Naive thymus-derived CD4-positive, alpha-beta T cell (primary cell): ENCODE data around the gene BOLA2B. TPM values are rescaled to one million over a fixed set of nuclear protein-coding genes. Genes with fewer than 3 reads are reported as not detected.

ENCODE experiments used
- ATAC-seq: fragments of 150-1000 bp; cut with Tn5 transposase; 2 replicates; pipeline ENCODE4 v1.10.0; 2021; ENCODE audit warnings: mild to moderate bottlenecking, moderate library complexity
- CTCF ChIA-PET: fragments of 350-600 bp; sonication (Branson Sonifier 250); formaldehyde crosslinking; loops from one replicate; lab custom pipeline; 2021; ENCODE audit warnings: antibody characterized with exemption; lab: Charles Lee
- POLR2A ChIA-PET: fragments of 350-600 bp; sonication (Branson Sonifier 250); formaldehyde crosslinking; loops from one replicate; lab custom pipeline; 2021; ENCODE audit warnings: antibody characterized with exemption, inconsistent platforms; lab: Charles Lee
- DNase-seq, 9 donors: peaks; one replicate each; pipeline versions ENCODE4 v3.0.0 to v3.0.0-alpha.2; 2020 to 2022; ENCODE audit warnings: mixed read lengths in 1 of 9
- H3K27ac ChIP-seq: one replicate; pipeline ENCODE4 v1.7.0; 2013; ENCODE audit warnings: mild to moderate bottlenecking, low read depth, low read length, moderate library complexity
- H3K27me3 ChIP-seq, 2 donors: one replicate each; pipeline ENCODE4 v1.7.0; 2013; ENCODE audit warnings: low read length in 2 of 2, mild to moderate bottlenecking in 2 of 2, moderate library complexity in 2 of 2; ENCODE audit not compliant: control insufficient read depth in 2 of 2, insufficient read depth in 2 of 2
- H3K36me3 ChIP-seq, 3 experiments: 1 replicate in 2 of 3; 2 replicates in 1 of 3; pipeline ENCODE4 v1.7.0; 2013; ENCODE audit warnings: low read length in 3 of 3, mild to moderate bottlenecking in 3 of 3, moderate library complexity in 1 of 3; ENCODE audit not compliant: insufficient read depth in 3 of 3, control insufficient read depth in 2 of 3
- H3K4me1 ChIP-seq, 2 donors: one replicate each; pipeline ENCODE4 v1.7.0; 2013; ENCODE audit warnings: low read length in 2 of 2, mild to moderate bottlenecking in 2 of 2, moderate library complexity in 1 of 2; ENCODE audit not compliant: control insufficient read depth in 2 of 2, insufficient read depth in 2 of 2
- H3K4me3 ChIP-seq: 2 replicates; pipeline ENCODE4 v1.7.0; 2013; ENCODE audit warnings: mild to moderate bottlenecking, low read length
- H3K9me3 ChIP-seq, 3 experiments: 1 replicate in 2 of 3; 2 replicates in 1 of 3; pipeline ENCODE4 v1.7.0; 2013; ENCODE audit warnings: low read length in 3 of 3; ENCODE audit not compliant: control insufficient read depth in 2 of 3
- H3K27ac Mint-ChIP-seq, 9 donors: one replicate each; pipeline ENCODE4 v1.8.0; 2020 to 2022; ENCODE audit warnings: mixed read lengths in 9 of 9, mild to moderate bottlenecking in 8 of 9, moderate library complexity in 5 of 9, inconsistent platforms in 2 of 9
- H3K27me3 Mint-ChIP-seq, 5 donors: one replicate each; pipeline ENCODE4 v1.8.0; 2021 to 2022; ENCODE audit warnings: mixed read lengths in 5 of 5, mild to moderate bottlenecking in 1 of 5
- H3K36me3 Mint-ChIP-seq, 5 donors: one replicate each; pipeline ENCODE4 v1.8.0; 2020 to 2022; ENCODE audit warnings: mixed read lengths in 5 of 5, mild to moderate bottlenecking in 3 of 5, inconsistent platforms in 1 of 5
- H3K4me1 Mint-ChIP-seq, 7 donors: one replicate each; pipeline ENCODE4 v1.8.0; 2020 to 2022; ENCODE audit warnings: mixed read lengths in 7 of 7, mild to moderate bottlenecking in 3 of 7, inconsistent platforms in 1 of 7
- H3K4me3 Mint-ChIP-seq, 10 donors: one replicate each; pipeline ENCODE4 v1.8.0; 2020 to 2022; ENCODE audit warnings: mild to moderate bottlenecking in 10 of 10, mixed read lengths in 10 of 10, moderate library complexity in 6 of 10, inconsistent platforms in 2 of 10
- H3K9me3 Mint-ChIP-seq, 11 donors: one replicate each; pipeline ENCODE4 v1.8.0; 2020 to 2022; ENCODE audit warnings: mixed read lengths in 11 of 11, mild to moderate bottlenecking in 4 of 11, inconsistent platforms in 1 of 11, moderate library complexity in 1 of 11
- intact Hi-C, 2 donors: fragments of 100-400 bp; cut with micrococcal nuclease; formaldehyde crosslinking; loops; one replicate each; pipeline ENCODE4 v1.15.1; 2023
- polyA plus RNA-seq, 2 donors: library from polyadenylated mRNA; unstranded; fragments of 300-500 nt; fragmentation: Illumina TruSeq; gene quantifications; one replicate each; pipeline ENCODE4 v1.2.3, GENCODE V29; 2021
- total RNA-seq, 6 experiments: library from RNA in 5 of 6; stranded (reverse) in 5 of 6; gene quantifications; 1 replicate in 5 of 6; 2 replicates in 1 of 6; pipeline ENCODE4 v1.2.3 and lab custom pipeline; 2021 to 2026

Gene BOLA2B
- total and polyA plus RNA-seq, 7 experiments from 2014 or later, result 51.3 to 205 (median 72.1) TPM

DNA sequence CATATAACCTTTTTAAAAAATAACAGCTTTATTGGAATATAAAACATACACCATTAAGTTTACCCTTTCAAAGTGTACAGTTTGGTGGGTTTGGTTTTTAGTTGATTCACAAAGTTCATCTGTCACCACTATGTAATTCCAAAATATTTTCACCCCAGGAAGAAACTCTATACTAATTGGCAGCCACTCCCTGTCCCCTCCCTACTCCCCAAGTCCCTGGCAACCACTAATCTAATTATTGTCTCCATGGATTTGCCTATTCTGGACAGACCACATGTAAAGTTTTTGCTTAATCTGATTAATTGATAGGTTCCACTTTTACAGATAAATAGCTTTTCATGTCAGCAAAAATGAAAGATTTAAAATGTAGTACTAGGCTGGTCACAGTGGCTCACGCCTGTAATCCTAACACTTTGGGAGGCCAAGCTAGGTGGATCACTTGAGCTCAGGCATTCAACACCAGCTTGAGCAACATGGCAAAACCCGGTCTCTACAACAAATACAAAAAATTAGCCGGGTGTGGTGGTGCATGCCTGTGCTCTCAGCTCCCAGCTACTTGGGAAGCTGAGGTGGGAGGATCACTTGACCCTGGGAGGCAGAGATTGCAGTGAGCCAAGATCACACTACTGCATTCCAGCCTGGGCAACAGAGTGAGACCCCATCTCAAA is 45.5 kb downstream of the BOLA2B start:
- Histone ChIP-seq H3K4me1 (peaks cover 0 to 3% of the 10 kb centered on the region in 2 donors), H3K27me3 (peaks cover 0 to 4% of the 10 kb centered on the region in 2 donors), H3K36me3 (no peaks in the 10 kb centered on the region), H3K4me3 (no peak overlapping the region), H3K27ac (no peak overlapping the region), H3K9me3 (peaks cover 0 to 8% (median 6%) of the 10 kb centered on the region in 3 experiments)
- Mint-ChIP-seq H3K36me3 (peaks cover 3 to 7% (median 3%) of the 10 kb centered on the region in 5 donors), H3K27ac (no peak overlapping the region), H3K4me3 (no peak overlapping the region), H3K27me3 (no peaks in the 10 kb centered on the region), H3K4me1 (peaks cover 5 to 12% (median 10%) of the 10 kb centered on the region in 7 donors), H3K9me3 (peaks cover 0 to 19% (median 6%) of the 10 kb centered on the region in 11 donors)
- DNase-seq (no peak), ATAC-seq (no peak)
- CTCF ChIA-PET, result interaction anchor here (1.0 kb wide), 1 partner anchor 16 kb away, joined by 3 read pairs; no protein-coding TSS in a partner anchor
- POLR2A ChIA-PET, result interaction anchor here (0.6 to 1.1 kb wide), 4 partner anchors 8 to 37 kb away, joined by 3 to 4 read pairs (median 4); partner anchors contain the start of gene CORO1A
- intact Hi-C loops, result no loop called here

DNA sequence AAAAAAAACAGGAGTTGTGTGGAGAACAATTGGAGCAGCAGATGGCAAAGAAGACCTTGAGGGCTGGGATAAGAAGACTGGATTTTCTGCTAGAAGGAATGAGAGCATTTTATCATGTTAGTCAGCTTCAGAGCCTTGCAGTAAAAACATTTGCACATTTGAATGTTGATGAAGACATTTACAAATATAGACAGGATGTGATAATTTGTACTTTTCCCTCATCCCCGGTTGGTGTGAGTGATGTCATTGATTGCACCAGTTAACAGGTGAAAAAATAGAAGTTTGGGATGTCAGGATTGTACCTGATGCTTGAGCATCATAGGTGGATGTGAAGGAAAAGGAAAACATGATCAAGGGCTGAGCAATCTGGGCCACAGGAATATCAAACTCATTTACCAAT is 47.8 kb downstream of the BOLA2B start:
- Mint-ChIP-seq H3K4me1 (peaks cover 6 to 19% (median 12%) of the 10 kb centered on the region in 7 donors), H3K36me3 (peaks cover 3 to 6% (median 3%) of the 10 kb centered on the region in 5 donors), H3K27me3 (no peaks in the 10 kb centered on the region), H3K4me3 (no peak overlapping the region), H3K9me3 (peaks cover 0 to 15% (median 6%) of the 10 kb centered on the region in 11 donors), H3K27ac (peak overlapping the region in 2 of 9 donors; percentile 28 to 61)
- intact Hi-C loops, result no loop called here
- ATAC-seq (no peak), DNase-seq (no peak)
- Histone ChIP-seq H3K4me1 (peaks cover 0 to 6% of the 10 kb centered on the region in 2 donors), H3K4me3 (no peak overlapping the region), H3K36me3 (no peaks in the 10 kb centered on the region), H3K27ac (no peak overlapping the region), H3K9me3 (peaks cover 0 to 8% (median 6%) of the 10 kb centered on the region in 3 experiments), H3K27me3 (peaks cover 0 to 4% of the 10 kb centered on the region in 2 donors)
- ChIA-PET POLR2A (interaction anchor here (0.8 to 1.4 kb wide), 3 partner anchors 11 to 80 kb away, joined by 3 to 6 read pairs (median 4); partner anchors contain the start of genes ALDOA and CORO1A), CTCF (no interaction called here)

DNA sequence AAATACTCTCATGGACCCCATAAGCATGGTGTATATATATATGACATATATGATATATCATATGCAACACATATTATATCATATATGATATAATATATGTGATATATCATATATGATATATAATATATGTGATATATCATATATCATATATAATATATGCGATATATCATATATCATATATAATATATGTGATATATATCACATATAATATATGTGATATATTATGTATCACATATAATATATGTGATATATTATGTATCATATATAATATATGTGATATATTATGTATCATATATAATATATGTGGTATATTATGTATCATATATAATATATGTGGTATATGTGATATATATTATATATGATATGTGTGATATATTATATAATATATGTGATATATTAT is 48.5 kb downstream of the BOLA2B start:
- H3K9me3 Mint-ChIP-seq, result peaks cover 0 to 15% (median 6%) of the 10 kb centered on the region in 11 donors
- H3K27ac Mint-ChIP-seq, result no peak overlapping the region
- ChIA-PET CTCF (no interaction called here), POLR2A (interaction anchor here (0.8 to 1.4 kb wide), 2 partner anchors 11 to 38 kb away, joined by 3 to 6 read pairs; partner anchors contain the start of gene CORO1A)
- no peak for ATAC-seq
- H3K36me3 Mint-ChIP-seq, result peaks cover 3 to 6% (median 3%) of the 10 kb centered on the region in 5 donors
- no peak overlapping the region for H3K27ac ChIP-seq
- H3K27me3 ChIP-seq, result peaks cover 0 to 4% of the 10 kb centered on the region in 2 donors
- peaks cover 0 to 12% of the 10 kb centered on the region in 2 donors for H3K4me1 ChIP-seq
- peaks cover 12 to 23% (median 14%) of the 10 kb centered on the region in 7 donors for H3K4me1 Mint-ChIP-seq
- no peaks in the 10 kb centered on the region for H3K36me3 ChIP-seq
- no peak overlapping the region for H3K4me3 Mint-ChIP-seq
- H3K27me3 Mint-ChIP-seq, result no peaks in the 10 kb centered on the region
- no peak overlapping the region for H3K4me3 ChIP-seq
- H3K9me3 ChIP-seq, result peaks cover 0 to 8% (median 6%) of the 10 kb centered on the region in 3 experiments
- intact Hi-C loops, result no loop called here
- no peak for DNase-seq

DNA sequence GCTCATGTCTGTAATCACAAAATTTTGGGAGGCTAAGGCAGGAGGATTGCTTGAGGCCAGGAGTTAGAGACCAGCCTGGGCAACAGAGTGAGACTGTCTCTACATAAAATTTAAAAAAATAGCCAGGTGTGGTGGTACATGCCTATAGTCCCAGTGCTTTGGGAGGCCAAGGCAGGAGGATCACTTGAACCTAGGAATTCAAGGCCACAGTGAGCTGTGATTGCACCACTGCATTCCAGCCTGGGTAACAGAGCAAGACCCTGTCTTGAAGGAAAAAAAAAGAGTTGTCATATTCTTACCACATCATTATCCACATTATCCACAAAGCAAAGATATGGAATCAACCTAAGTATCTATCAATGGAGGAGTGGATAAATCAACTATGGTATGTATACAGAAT is 49.4 kb downstream of the BOLA2B start:
- Mint-ChIP-seq H3K27ac (no peak overlapping the region), H3K36me3 (peaks cover 0 to 2% (median 0%) of the 10 kb centered on the region in 5 donors), H3K4me1 (peaks cover 20 to 32% (median 21%) of the 10 kb centered on the region in 7 donors), H3K4me3 (no peak overlapping the region), H3K9me3 (peaks cover 0 to 7% (median 2%) of the 10 kb centered on the region in 11 donors), H3K27me3 (no peaks in the 10 kb centered on the region)
- ATAC-seq (no peak), DNase-seq (no peak)
- Histone ChIP-seq H3K9me3 (peaks cover 0 to 4% (median 3%) of the 10 kb centered on the region in 3 experiments), H3K36me3 (no peaks in the 10 kb centered on the region), H3K27me3 (no peaks in the 10 kb centered on the region), H3K4me3 (no peak overlapping the region), H3K4me1 (peaks cover 0 to 21% of the 10 kb centered on the region in 2 donors), H3K27ac (no peak overlapping the region)
- ChIA-PET CTCF (no interaction called here), POLR2A (no interaction called here)
- intact Hi-C loops, result no loop called here

DNA sequence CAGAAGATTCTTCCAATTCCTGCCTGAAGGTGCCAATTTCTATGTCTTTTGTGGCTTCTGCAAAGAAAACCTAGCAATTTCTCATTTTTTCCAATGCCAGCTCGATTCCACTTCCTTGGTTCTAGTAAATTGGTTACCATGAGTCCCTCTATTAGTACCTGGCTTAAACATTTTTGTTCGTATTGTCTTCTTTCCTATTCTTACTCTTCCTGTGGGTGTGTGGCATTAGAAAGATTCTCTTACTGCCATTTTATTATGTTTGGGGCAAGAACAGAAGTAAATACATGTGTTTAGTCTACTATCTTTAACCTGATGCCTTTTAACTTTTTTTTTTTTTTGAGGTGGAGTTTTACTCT is 50.1 kb downstream of the BOLA2B start:
- Mint-ChIP-seq H3K36me3 (peaks cover 0 to 2% (median 0%) of the 10 kb centered on the region in 5 donors), H3K27me3 (no peaks in the 10 kb centered on the region), H3K27ac (peak overlapping the region; percentile 2 to 79 (median 32)), H3K9me3 (peaks cover 0 to 2% (median 0%) of the 10 kb centered on the region in 11 donors), H3K4me1 (peaks cover 21 to 33% (median 24%) of the 10 kb centered on the region in 7 donors), H3K4me3 (peak overlapping the region in 1 of 10 donors; percentile 0)
- Histone ChIP-seq H3K4me3 (no peak overlapping the region), H3K36me3 (no peaks in the 10 kb centered on the region), H3K27ac (no peak overlapping the region), H3K4me1 (peaks cover 0 to 23% of the 10 kb centered on the region in 2 donors), H3K27me3 (no peaks in the 10 kb centered on the region), H3K9me3 (no peaks in the 10 kb centered on the region)
- no peak for ATAC-seq
- ChIA-PET POLR2A (interaction anchor here (0.6 to 2.2 kb wide), 5 partner anchors 15 to 94 kb away, joined by 3 to 23 read pairs (median 3); partner anchors contain the start of genes CORO1A and TBX6), CTCF (interaction anchor here (0.6 to 1.1 kb wide), 5 partner anchors 40 to 266 kb away, joined by 3 to 4 read pairs (median 3); partner anchors contain the start of gene CORO1A)
- no peak for DNase-seq
- intact Hi-C loops, result loop anchor here in 1 of 2 donors (1.0 kb wide), 1 partner anchor 40 kb away; the partner anchor contains the start of gene CORO1A
